Activated naive CD4-positive, alpha-beta T cell (primary cell): ENCODE data around the gene CASZ1.

Experiments
- DNase-seq, 4 experiments: peaks; one replicate each; lab custom pipeline; 2025; lab: John Stamatoyannopoulos, UW

Gene CASZ1

GRCh38 chr1:10753299-10753698 lies 43.1 kb downstream of the CASZ1 start:
- no peak for DNase-seq

GRCh38 chr1:10751561-10752085 lies 44.8 kb downstream of the CASZ1 start:
- DNase-seq = no peak

- no peak for DNase-seq
These were observed 45.3 kb downstream of the CASZ1 start for GRCh38 chr1:10751160-10751559.

GRCh38 chr1:10745886-10746455 lies 50.5 kb downstream of the CASZ1 start:
- DNase-seq = no peak

- no peak for DNase-seq
These were observed 51.1 kb downstream of the CASZ1 start for GRCh38 chr1:10745383-10745782.

- DNase-seq = no peak
These were observed 51.7 kb downstream of the CASZ1 start for GRCh38 chr1:10744654-10745238.

- no peak for DNase-seq
These were observed 52.4 kb downstream of the CASZ1 start for GRCh38 chr1:10744029-10744428.

- no peak for DNase-seq
These were observed 54.8 kb downstream of the CASZ1 start for GRCh38 chr1:10741696-10742095.

- DNase-seq = no peak
These were observed 56.3 kb downstream of the CASZ1 start for GRCh38 chr1:10740123-10740522.

- no peak for DNase-seq
These were observed 56.9 kb downstream of the CASZ1 start for GRCh38 chr1:10739589-10739988.

GRCh38 chr1:10738061-10739058 lies 58.1 kb downstream of the CASZ1 start:
- no peak for DNase-seq

- DNase-seq = no peak
These were observed 58.8 kb downstream of the CASZ1 start for GRCh38 chr1:10737651-10738050.

GRCh38 chr1:10736634-10737586 lies 59.5 kb downstream of the CASZ1 start:
- no peak for DNase-seq

GRCh38 chr1:10735563-10736305 lies 60.7 kb downstream of the CASZ1 start:
- DNase-seq = no peak

GRCh38 chr1:10734962-10735544 lies 61.4 kb downstream of the CASZ1 start:
- DNase-seq = no peak

GRCh38 chr1:10734375-10734774 lies 62.1 kb downstream of the CASZ1 start:
- no peak for DNase-seq

- DNase-seq = peak in 1 of 4 experiments; percentile 9
These were observed 62.7 kb downstream of the CASZ1 start for GRCh38 chr1:10733474-10734366.

GRCh38 chr1:10730985-10731384 lies 65.5 kb downstream of the CASZ1 start:
- no peak for DNase-seq
